ENCODE measurements around the gene ERP27.

ERP27 gene

DNA sequence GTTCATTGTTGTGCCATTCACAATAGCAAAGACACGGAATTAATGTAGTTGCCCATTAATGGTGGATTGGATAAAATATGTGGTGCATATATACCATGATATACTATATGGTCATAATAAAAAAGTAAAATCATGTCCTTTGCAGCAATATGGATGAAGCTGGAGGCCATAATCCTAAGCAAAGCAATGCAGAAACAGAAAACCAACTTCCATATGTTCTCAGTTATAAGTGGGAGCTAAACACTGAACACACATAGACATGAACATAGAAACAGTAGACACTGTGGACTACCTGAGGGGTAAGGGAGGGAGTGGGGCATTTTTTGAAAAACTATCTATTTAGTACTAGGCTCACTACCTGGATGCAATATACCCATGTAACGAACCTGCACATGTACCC lies 3.0 kb upstream of the ERP27 start:
- no peak for DNase-seq (ENCODE audit: extremely low read depth in 1 of 2, low read depth in 1 of 2)

DNA sequence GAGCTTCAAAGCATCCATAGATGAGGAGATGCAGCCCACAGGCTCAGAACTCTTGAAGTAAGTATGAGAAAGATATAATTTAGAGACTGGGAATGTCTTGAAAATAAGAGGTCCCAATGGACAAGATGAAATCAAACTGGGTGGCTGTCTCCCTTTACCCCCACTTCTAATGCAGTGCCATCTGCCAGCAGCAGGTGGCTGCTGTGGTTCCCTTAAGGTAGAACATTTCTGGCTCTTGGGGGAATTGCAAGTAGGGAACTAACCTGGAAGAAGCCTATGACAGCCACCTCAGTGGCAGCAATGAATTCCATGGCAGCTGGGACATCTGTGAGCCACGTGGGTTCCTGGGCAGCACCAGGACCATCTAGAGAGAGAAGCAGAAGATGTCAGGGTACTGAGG lies 648 bp downstream of the ERP27 start:
- no peak for DNase-seq (ENCODE audit: extremely low read depth in 1 of 2, low read depth in 1 of 2)

DNA sequence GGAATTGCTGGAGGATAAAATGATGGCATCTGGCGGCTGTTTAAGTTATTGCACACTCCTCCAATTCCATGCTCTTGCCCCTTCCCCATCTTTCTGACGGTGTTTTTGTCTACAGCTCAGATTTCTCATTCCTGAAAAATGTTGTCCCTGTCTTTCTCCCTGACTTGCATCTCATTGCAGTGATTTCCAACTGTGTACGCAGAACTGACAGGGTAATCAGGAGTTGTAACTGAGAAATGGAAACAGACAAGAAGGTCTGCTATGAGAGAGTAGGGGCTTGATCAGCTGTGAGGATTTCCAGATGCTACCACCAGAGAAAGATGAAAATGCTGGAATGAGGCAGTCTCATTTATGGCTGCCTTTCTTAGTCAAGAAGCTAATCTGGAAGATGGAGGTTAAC lies 1.3 kb downstream of the ERP27 start:
- no peak for DNase-seq (ENCODE audit: extremely low read depth in 1 of 2, low read depth in 1 of 2)

DNA sequence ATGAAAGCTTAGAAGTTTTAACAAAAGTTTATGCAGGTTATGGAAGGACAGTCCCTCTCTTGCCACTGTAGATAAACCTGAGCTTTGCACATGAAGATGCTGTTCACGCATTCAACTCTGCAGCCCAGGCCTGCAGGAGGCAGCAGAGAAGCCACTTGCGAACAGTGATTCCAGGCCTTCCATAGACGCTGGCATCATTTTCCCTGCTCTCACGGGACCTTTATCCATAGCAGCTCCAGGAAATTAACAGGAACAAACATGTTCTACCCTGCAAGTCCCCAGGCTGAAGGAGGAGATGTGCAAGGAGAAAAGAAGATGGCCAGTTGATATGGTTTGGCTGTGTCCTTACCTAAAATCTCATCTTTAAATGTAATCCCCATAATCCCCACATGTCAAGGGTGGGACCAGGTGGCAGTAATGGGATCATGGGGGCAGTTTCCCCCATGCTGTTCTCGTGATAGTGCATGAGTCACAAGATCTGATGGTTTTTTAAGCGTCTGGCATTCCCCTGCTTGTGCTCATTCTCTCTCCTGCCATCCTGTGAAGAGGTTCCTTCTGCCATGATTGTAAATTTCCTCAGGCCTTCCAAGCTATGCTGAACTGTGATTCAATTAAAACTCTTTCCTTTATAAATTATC lies 2.0 kb downstream of the ERP27 start:
- no peak for DNase-seq (ENCODE audit: extremely low read depth in 1 of 2, low read depth in 1 of 2)

DNA sequence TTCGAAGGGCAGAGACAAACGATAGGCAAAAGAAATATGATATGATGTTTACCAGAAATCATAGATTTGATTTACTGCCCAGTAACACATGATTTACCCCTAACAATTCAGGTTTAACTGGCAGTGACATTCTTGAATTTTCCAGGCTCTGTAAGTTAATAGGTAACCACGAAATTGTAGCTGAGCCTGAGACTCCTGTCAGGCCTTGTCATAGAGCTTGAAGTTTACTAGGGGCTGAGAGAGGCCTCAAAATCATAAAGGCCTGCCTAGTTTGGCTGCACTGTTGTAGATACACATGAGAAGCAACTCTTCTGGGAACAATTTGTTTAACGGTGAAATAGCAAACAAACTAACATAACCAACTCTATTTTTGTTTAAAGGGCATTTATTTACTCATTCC lies 3.3 kb downstream of the ERP27 start:
- DNase-seq (ENCODE audit: extremely low read depth in 1 of 2, low read depth in 1 of 2): no peak

DNA sequence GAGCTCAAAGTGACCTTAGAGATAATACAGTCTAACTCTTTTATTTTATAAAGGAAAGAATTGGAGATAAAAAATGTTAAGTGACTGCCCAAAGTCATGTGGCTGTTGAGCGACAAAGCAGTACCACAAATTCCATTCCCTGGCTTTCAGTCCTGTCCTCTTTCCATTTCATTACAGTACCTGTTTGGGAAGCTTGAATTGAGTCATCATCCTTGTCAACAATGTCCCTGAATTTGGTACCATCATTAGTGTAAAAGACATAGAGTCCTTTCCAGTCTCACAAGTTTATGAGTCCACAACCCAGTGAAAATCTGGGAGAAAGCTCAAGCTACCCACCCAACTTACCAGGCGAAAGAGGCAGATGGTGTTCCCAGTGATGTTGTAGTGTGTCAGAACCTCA lies 3.8 kb downstream of the ERP27 start:
- no peak for DNase-seq (ENCODE audit: extremely low read depth in 1 of 2, low read depth in 1 of 2)

DNA sequence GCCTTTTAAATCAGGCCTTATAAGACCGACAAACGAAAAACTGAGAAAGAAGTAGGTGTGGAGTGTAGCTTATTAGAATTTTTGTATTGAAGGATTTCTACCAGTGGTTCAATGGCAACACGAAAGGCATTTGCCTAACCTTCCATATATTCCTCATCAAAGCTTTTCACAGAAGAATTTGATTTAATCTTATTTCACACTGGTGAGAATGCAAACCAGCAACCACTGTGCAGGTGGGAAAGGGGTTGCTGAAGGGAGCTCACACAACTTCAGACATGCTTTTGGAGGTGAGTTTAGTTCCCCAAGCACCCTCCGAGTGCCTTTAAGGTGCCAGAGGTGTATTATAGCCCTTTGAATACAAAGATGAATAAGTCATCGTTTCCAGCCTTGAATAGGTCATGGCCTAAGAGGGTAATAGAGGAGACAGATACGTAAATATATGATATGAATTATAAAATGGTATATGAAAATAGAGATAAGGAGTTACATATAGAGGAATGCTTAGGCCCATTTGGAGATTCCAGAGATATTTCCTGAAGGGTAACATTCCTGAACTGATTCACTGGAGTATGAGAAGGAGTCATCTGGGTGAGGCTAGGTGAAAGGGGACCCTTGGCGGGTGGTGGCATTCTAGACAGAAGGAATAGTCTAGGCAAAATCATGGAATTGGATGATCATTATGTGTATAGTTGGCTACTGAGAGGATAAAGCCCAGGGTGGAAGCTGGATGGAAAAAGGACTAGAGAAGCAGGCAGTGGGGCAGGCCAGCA lies 6.4 kb downstream of the ERP27 start:
- no peak for DNase-seq (ENCODE audit: extremely low read depth in 1 of 2, low read depth in 1 of 2)

DNA sequence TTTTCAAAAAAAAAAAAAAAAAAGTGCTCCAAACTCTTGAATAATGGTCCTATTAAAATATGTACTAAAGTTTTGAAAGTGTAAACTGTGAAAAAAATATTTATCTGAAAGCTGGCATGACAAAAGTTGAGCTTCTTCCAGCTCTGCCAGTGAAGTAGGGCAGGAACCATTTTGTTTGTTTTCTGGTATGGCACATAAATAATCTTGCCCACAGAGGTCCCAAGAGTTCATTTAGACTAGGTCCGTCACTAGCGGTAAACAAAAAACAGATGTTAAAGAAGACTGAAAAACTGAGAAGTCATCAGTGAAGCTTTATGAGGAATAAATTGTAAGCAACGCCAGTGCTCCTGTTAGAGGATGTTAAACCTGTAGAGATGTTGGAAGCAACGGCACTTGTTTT lies 7.0 kb downstream of the ERP27 start:
- DNase-seq (ENCODE audit: extremely low read depth in 1 of 2, low read depth in 1 of 2): no peak

DNA sequence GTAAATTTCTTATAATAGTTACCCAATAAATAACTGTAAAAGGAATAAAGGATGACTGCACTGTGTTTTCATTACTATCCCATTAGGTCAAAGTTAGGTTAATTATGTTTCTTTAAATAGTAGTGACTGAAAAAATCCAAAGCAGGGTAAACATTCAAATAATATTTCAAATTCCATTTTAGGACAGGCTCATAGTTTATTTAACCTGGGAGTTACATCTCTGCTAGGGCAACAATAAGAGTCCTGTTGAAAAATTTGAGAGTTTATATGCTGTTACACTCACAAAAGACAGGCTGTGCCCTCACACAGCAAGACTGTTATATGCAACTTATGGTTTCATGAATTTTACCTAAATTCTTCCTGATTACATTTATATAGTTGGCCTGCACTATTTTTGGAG lies 8.0 kb downstream of the ERP27 start:
- no peak for DNase-seq (ENCODE audit: extremely low read depth in 1 of 2, low read depth in 1 of 2)

DNA sequence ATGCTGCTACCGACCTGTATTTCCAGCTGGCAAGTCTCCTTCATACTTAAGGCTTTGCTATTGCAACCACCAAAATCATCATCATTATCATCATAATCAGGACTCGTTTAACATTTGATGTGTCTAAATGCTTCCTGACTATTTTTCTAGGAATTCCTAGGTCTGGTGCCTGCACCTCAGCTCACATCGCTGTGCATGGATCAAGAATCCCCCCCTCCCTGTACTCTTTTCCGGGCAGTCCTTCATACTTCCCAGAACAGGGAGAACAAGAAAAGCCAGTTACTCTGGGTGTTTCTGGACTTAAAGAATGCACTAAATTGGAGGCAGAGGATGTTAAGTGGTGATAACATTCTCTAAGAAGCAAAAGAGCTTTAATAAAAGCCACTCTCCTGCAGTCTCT lies 9.4 kb downstream of the ERP27 start:
- DNase-seq (ENCODE audit: extremely low read depth in 1 of 2, low read depth in 1 of 2): no peak

DNA sequence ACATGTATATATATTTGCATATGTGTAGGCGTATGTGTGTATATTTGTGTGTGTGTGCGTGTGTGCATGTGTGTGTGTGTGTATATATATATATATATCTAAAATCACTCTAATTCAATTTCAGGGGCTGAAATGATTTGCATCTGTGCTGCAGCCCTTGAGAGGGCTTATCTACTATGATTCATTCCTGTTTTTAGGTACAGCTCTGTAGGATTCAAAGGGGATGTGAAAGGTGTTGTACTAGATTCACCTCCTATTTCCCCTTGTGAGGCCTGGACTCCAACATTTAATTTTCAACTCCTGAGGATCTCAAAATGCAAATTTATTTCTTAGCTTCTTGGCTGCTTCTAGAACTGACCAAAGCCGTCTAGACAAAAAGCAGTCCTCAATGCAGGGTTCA lies 11.1 kb downstream of the ERP27 start:
- DNase-seq (ENCODE audit: extremely low read depth in 1 of 2, low read depth in 1 of 2): no peak

DNA sequence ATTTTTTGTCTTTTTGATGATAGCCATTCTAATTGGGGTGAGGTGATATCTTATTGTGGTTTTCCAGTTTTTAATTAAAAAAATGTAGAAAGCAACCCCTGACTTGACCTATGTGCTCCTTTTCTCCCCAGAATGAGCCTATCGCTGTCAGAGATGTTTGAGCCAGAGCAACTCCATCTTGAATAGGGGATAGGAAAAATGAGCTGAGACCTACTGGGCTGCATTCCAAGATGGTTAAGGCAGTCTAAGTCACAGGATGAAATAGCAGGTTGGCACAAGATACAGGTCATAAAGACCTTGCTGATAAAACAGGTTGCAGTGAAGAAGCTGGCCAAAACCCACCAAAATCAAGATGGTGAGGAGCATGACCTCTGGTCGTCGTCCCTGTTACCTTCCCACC lies 13.8 kb downstream of the ERP27 start:
- no peak for DNase-seq (ENCODE audit: extremely low read depth in 1 of 2, low read depth in 1 of 2)

DNA sequence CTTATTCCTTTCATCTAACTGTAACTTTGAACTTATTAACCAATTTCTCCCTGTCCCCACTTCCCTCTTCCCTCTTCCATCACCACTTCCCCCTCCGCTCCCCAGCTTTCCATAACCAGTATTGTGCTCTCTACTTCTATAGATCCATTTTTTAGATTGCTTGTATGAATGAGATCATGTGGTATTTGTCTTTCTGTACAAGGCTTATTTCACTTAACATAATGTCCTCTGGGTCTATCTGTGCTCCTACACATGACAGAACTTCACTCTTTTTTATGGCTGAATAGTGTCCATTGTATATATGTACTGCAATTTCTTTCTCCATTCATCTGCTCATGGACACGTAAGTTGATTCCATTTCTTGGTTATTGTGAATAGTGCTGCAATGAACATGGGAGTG lies 14.4 kb downstream of the ERP27 start:
- no peak for DNase-seq (ENCODE audit: extremely low read depth in 1 of 2, low read depth in 1 of 2)

DNA sequence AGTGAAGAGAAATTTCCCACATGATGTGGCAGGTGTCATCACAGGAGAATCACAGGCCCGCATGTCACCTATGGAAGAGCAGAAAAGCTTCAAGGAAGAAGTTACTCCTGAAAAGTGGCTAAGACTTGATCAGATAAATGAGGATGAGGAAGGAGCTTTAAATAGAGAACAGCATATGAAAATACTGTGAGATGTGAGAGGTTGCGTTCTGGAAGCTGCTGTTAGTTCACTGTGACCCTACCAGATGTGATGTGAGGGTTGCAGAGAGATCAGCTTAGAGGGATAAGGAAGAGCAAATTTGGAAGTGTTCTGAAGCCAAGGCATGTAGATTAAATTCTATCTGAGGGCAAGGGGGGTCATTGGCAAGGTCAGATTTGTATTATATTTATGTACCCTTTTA lies 17.1 kb downstream of the ERP27 start:
- DNase-seq (ENCODE audit: extremely low read depth in 1 of 2, low read depth in 1 of 2): no peak

DNA sequence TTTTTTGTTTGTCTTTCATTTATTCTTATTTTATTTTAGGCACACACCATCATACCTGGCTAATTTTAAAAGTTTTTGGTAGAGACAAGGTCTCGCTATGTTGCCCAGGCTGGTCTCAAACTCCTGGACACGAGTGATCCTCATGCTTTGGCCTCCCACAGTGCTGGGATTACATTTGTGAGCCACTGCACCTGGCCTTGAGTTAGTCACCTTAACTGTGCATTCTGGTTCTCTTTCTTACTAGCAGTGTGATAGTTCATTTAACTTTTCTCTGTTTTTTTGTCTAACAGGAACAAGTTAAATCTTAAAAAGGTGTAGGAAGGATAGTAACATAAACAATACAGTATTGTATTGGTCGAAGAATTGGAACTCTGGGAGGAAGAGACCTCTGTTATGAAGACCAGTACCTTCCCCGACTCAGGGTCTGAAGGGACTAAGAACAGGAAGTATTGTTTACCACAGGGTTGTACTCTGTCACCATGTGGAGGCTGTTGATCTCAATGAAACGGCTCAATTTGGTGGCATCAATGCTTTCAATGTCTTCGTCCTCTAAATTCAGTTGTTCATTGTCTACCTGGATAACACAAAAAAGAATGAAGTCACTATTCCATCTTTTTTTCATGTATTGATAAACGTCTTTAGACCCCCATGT lies 17.7 kb downstream of the ERP27 start:
- no peak for DNase-seq (ENCODE audit: extremely low read depth in 1 of 2, low read depth in 1 of 2)

DNA sequence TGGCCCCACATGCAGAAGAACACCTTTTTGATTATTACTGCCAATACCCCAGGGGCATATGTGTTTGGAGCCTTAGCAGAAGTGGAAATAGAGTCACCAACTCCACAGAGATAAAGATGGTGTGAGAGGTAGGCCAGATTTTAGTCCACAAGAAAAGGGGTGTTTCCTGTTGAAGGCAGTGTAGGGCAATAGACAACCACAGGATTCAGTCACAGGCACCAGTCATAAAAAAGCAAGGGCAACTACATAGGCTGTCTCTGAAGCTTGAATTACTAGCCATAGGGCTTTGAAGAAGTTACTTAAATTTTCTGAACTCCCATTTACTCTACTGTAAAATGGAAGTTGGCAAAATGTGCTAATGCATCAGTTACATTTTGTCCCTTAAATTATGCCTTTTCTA lies 18.9 kb downstream of the ERP27 start:
- DNase-seq (ENCODE audit: extremely low read depth in 1 of 2, low read depth in 1 of 2): no peak

DNA sequence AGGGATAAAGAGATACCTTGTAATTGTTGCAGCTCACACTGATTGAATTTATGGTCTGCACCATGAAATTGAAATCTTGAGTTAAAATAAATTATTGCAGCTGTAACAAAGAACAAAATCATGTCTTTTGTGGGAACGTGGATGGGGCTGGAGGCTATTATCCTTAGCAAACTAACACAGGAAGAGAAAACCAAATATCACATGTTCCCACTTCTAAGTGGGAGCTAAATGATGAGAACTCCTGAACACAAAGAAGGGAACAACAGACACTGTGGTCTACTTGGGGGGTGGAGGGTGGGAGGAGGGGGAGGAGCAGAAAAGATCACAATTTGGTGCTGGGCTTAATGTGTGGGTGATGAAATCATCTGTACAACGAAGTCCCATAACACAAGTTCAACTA lies 22.6 kb downstream of the ERP27 start:
- no peak for DNase-seq (ENCODE audit: extremely low read depth in 1 of 2, low read depth in 1 of 2)

DNA sequence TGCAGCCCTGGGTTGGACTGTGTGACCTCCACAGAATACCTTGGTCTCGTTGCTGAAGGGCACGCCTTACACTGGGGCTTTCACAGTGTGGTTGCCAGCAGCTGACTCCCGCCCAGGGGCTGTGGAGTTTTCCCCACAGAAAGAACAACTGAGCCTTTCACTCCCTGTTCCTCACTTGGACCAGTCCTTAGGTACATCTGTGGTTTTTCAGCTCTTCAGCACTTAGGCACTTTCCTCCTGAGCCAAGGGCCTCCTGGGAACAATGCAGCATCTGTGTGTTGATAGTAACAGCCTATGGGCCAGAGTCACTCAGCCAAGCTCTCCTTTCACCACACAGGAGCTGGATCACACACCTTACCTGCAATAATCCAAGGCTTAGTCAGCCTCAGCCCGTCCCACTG lies 25.0 kb downstream of the ERP27 start:
- DNase-seq (ENCODE audit: extremely low read depth in 1 of 2, low read depth in 1 of 2): no peak

DNA sequence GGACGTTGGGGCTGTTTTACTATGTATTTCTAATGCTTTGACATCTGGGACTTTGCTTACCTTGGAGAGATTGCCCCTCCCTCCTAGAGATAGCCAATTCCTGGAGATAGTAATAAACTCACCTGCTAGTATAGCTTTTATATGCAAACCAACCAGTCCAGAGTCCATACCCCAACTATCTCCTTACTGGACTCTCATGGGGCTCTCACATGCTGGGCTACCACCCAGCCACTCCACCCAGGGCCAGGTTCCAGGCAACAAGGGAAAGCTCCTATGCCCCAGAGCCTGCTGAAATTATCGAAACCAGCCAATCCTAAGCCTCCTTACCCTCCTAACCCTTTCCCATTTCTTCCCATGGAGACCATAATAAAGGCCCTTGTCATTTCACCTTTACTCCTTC lies 27.2 kb downstream of the ERP27 start:
- DNase-seq (ENCODE audit: extremely low read depth in 1 of 2, low read depth in 1 of 2): no peak

DNA sequence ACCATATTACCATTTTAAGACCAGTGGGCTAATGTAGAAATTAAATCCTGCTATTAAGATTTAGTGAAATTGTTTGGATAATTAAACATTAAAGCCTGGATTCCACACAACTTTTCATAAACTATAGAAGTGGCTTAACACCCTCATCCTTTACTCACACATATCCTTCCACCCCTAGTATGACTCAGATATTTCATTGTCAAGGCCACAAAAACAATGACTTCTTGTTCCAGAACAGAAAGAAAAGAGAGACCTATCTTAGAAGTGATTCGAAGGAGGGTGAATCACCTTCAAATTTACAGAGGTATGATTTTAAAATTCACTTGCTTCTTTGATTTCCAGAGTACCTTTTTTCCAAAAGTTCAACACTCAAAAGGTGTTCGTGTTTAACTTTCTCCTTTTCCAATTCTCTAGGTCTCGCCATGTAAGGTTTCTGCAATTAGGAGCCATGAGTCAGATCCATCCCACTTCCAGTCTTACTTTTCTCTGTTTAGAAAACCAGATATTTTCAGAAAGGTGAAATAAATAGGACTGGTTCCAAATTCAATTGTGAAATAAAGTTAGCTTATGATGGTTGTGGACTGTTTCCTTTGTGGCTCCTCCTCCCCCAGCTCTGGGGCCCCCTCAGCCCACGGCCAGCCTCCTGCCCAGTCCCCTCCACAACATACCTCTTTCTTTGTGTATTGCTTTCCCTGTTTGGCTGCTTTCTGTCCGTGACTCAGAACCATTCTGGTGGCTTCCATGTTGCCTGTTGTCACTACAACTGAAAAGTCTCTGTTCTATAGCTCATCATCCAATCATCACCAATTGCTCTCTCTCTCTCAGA lies 28.0 kb downstream of the ERP27 start:
- DNase-seq (ENCODE audit: extremely low read depth in 1 of 2, low read depth in 1 of 2): no peak

DNA sequence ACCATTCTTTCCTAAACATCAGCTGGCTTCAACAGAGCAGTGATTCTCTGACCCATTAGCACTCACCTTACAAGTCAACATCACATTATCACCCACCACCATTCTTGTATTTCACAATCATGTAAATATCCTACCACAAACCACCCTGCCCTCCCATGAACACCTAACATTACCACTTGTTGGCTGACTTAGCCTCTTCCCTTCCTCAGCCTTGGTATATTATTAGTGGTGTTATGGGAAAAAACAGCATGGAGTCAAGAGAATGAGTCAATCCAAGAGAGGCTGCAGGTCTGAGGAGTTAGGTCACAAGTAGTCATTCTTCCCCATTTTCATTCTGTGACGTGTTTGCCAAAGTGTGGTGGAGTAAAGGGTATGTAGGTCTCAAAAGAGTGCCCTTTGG lies 30.4 kb downstream of the ERP27 start:
- DNase-seq (ENCODE audit: extremely low read depth in 1 of 2, low read depth in 1 of 2): no peak

DNA sequence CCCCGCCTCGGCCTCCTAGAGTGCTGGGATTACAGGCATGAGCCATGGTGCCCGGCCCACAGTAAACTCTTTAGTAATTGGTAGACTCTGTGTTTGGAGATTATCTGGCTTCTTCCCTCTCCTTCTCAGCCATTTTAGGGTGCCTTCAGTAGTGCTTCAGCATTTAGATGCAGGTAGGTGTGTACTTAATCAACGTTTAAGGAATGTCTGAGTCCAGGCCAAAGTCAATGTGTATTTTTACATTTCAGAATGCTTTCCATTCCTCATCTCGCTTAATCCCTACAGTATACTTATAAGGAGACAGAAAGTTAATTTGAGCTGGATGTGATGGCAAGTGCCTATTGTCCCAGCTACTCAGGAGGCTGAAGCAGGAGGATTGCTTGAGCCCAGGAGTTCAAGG lies 32.2 kb downstream of the ERP27 start:
- DNase-seq (ENCODE audit: extremely low read depth in 1 of 2, low read depth in 1 of 2): no peak

Measured in activated CD8-positive, alpha-beta memory T cell treated with anti-CD3 and anti-CD28 coated beads for 1 hour (primary cell).